ENCODE data around the gene PNPLA7. TPM values are rescaled to one million over a fixed set of nuclear protein-coding genes. Genes with fewer than 3 reads are reported as not detected.

The PNPLA7 gene
- total and polyA plus RNA-seq, 3 experiments from 2014 or later: 0.79 to 2.4 (median 2.0) TPM

- H3K9me3 ChIP-seq (ENCODE audit: low read length): no peaks in the 10 kb centered on the region
- Mint-ChIP-seq H3K27ac (no peak overlapping the region), H3K4me1 (peaks cover 8 to 16% (median 15%) of the 10 kb centered on the region in 3 donors), H3K27me3 (no peaks in the 10 kb centered on the region), H3K36me3 (peaks cover 0 to 6% (median 6%) of the 10 kb centered on the region in 3 donors), H3K9me3 (no peaks in the 10 kb centered on the region), H3K4me3 (peak overlapping the region in 5 of 7 donors; percentile 8 to 72 (median 59))
- CTCF ChIA-PET: interaction anchor here (1.1 kb wide), 1 partner anchor 8 kb away, joined by 3 read pairs; no protein-coding TSS in a partner anchor
- no peaks in the 10 kb centered on the region for H3K36me3 ChIP-seq (ENCODE audit: insufficient read depth, low read length)
- DNase-seq: no peak
- H3K27ac ChIP-seq (ENCODE audit: low read depth, low read length): no peak overlapping the region
- H3K4me3 ChIP-seq (ENCODE audit: low read length): no peak overlapping the region
- no peaks in the 10 kb centered on the region for H3K27me3 ChIP-seq (ENCODE audit: insufficient read depth, low read length, poor library complexity, severe bottlenecking)
- peaks cover 9% of the 10 kb centered on the region for H3K4me1 ChIP-seq (ENCODE audit: insufficient read depth, low read length)
- POLR2A ChIA-PET: no interaction called here
Observed at GRCh38 chr9:137417161-137418021, 132.8 kb downstream of the PNPLA7 start.

DNA sequence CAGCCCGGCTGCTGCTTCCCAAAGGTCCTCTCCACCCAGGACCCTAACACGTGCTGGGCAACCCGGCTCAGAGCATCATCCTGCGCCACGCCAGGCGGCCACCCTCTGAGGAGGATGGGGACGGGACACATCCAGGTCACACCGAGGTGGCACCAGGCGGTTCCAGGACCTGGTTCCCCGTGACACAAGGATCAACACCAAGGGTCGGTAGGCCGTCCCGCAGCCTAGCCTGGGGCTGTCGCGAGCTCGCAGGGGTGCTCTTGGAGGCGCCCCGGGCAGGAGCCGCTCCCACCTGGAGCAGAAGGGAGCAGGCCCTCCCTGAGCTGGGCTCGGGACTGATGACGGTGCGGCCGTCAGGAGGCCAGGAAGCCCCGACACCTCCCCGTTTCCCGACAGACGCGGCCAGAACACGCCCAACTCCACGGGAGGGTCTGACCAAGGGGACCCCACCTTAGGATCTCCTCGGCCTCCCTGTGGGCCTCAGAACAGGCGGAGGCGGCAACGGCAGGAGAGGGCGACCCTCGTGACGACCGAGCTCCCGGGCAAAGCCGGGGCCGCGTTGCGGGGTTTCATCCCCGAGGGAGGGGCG lies 133.5 kb downstream of the PNPLA7 start:
- no peak overlapping the region for H3K4me3 Mint-ChIP-seq
- ChIA-PET CTCF (no interaction called here), POLR2A (no interaction called here)
- peaks cover 0 to 6% (median 4%) of the 10 kb centered on the region in 3 donors for H3K36me3 Mint-ChIP-seq
- Histone ChIP-seq H3K27me3 (ENCODE audit: insufficient read depth, low read length, poor library complexity, severe bottlenecking) (no peaks in the 10 kb centered on the region), H3K36me3 (ENCODE audit: insufficient read depth, low read length) (no peaks in the 10 kb centered on the region), H3K4me1 (ENCODE audit: insufficient read depth, low read length) (peaks cover 2% of the 10 kb centered on the region), H3K4me3 (ENCODE audit: low read length) (no peak overlapping the region), H3K9me3 (ENCODE audit: low read length) (no peaks in the 10 kb centered on the region), H3K27ac (ENCODE audit: low read depth, low read length) (no peak overlapping the region)
- H3K27ac Mint-ChIP-seq: no peak overlapping the region
- DNase-seq: no peak
- H3K9me3 Mint-ChIP-seq: no peaks in the 10 kb centered on the region
- H3K27me3 Mint-ChIP-seq: no peaks in the 10 kb centered on the region
- peaks cover 1 to 15% (median 9%) of the 10 kb centered on the region in 3 donors for H3K4me1 Mint-ChIP-seq

DNA sequence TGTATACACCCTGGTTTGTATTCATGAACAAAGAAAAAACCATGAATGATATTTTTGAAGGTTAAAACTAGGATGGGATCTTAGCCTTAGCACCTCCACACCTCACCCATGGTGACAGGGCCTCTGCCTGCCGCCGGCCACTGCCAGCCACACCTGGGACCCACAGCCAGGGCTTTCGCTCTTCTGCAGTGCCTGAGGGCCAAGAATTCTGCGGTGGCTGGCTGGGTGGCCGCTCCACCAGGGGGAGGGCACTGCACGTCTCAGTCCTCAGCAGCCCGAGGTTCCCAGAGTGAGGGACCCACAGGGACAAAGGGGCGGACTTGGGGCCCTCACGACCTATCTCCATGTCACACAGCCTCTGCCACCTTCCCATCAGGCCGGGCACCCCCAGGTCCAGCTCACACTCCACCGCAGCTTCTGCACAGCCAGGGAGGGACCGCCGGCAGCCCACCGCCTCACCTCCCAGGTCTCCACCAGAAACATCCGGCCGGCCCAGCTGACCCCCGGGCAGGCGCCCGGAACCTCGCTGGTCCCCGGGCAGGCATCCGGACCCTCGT lies 134.1 kb downstream of the PNPLA7 start:
- no peaks in the 10 kb centered on the region for H3K36me3 ChIP-seq (ENCODE audit: insufficient read depth, low read length)
- H3K27ac ChIP-seq (ENCODE audit: low read depth, low read length): no peak overlapping the region
- Mint-ChIP-seq H3K27me3 (no peaks in the 10 kb centered on the region), H3K27ac (no peak overlapping the region), H3K4me1 (peaks cover 0 to 13% (median 6%) of the 10 kb centered on the region in 3 donors), H3K4me3 (peak overlapping the region in 3 of 7 donors; percentile 25 to 34 (median 28)), H3K36me3 (peaks cover 0 to 6% (median 4%) of the 10 kb centered on the region in 3 donors), H3K9me3 (no peaks in the 10 kb centered on the region)
- POLR2A ChIA-PET: no interaction called here
- no peak overlapping the region for H3K4me3 ChIP-seq (ENCODE audit: low read length)
- CTCF ChIA-PET: no interaction called here
- H3K9me3 ChIP-seq (ENCODE audit: low read length): no peaks in the 10 kb centered on the region
- H3K27me3 ChIP-seq (ENCODE audit: insufficient read depth, low read length, poor library complexity, severe bottlenecking): no peaks in the 10 kb centered on the region
- peaks cover 3% of the 10 kb centered on the region for H3K4me1 ChIP-seq (ENCODE audit: insufficient read depth, low read length)
- no peak for DNase-seq

DNA sequence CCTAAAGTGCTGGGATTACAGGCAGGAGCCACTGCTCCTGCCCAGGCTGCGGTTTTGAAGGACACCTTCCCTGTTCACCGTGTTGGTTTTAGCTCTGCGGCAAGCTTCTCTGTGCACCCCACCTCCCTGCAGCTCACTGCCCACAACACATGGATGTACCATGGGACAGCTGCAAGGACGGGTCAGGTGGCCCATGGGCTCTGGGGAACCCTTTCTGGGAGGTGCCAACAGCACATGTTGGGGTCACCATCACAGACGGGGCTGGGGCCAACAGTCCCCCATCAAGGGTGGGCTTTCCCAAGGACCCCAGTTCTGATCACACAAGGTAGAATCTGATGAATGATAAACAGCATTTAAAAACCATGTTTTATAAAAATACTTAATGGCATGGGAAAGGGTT lies 134.8 kb downstream of the PNPLA7 start:
- peak overlapping the region in 1 of 7 donors; percentile 34 for H3K4me3 Mint-ChIP-seq
- no peak overlapping the region for H3K27ac Mint-ChIP-seq
- no peak for DNase-seq
- Histone ChIP-seq H3K27ac (ENCODE audit: low read depth, low read length) (no peak overlapping the region), H3K9me3 (ENCODE audit: low read length) (no peaks in the 10 kb centered on the region), H3K4me1 (ENCODE audit: insufficient read depth, low read length) (peaks cover 9% of the 10 kb centered on the region), H3K36me3 (ENCODE audit: insufficient read depth, low read length) (no peaks in the 10 kb centered on the region), H3K4me3 (ENCODE audit: low read length) (no peak overlapping the region), H3K27me3 (ENCODE audit: insufficient read depth, low read length, poor library complexity, severe bottlenecking) (no peaks in the 10 kb centered on the region)
- H3K36me3 Mint-ChIP-seq: peaks cover 0 to 6% (median 4%) of the 10 kb centered on the region in 3 donors
- POLR2A ChIA-PET: interaction anchor here (0.7 kb wide), 1 partner anchor 137 kb away, joined by 3 read pairs; no protein-coding TSS in a partner anchor
- H3K4me1 Mint-ChIP-seq: peaks cover 2 to 14% (median 5%) of the 10 kb centered on the region in 3 donors
- H3K9me3 Mint-ChIP-seq: no peaks in the 10 kb centered on the region
- CTCF ChIA-PET: no interaction called here
- no peaks in the 10 kb centered on the region for H3K27me3 Mint-ChIP-seq

DNA sequence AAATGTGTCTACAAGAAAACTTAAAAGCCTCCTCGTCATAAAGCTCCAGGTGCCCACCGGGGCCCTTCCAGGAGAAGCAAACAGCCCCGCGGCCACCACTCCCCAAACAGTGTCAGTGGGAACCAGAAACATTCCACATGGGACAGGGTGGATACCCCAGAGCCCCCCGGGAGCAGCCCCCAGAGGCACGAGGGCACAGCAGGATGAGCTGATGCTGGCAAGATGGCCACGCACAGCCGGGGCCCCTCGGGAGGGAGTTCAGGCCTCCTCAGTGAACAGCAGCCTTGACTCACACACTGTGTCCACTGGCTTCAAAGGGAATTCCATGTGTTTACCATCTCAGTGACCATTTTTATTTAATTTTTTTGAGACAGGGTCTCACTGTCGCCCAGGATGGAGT lies 137.8 kb downstream of the PNPLA7 start:
- ChIA-PET CTCF (no interaction called here), POLR2A (interaction anchor here (0.7 kb wide), 1 partner anchor 172 kb away, joined by 3 read pairs; the partner anchor contains the start of gene TUBB4B)
- H3K27me3 ChIP-seq (ENCODE audit: insufficient read depth, low read length, poor library complexity, severe bottlenecking): no peaks in the 10 kb centered on the region
- no peak for DNase-seq
- peak overlapping the region; percentile 20 for H3K27ac ChIP-seq (ENCODE audit: low read depth, low read length)
- no peaks in the 10 kb centered on the region for H3K27me3 Mint-ChIP-seq
- H3K36me3 Mint-ChIP-seq: peaks cover 0 to 6% (median 2%) of the 10 kb centered on the region in 3 donors
- peaks cover 9% of the 10 kb centered on the region for H3K4me1 ChIP-seq (ENCODE audit: insufficient read depth, low read length)
- H3K4me3 Mint-ChIP-seq: peak overlapping the region in 1 of 7 donors; percentile 75
- H3K4me1 Mint-ChIP-seq: peaks cover 4 to 16% (median 6%) of the 10 kb centered on the region in 3 donors
- no peak overlapping the region for H3K4me3 ChIP-seq (ENCODE audit: low read length)
- H3K27ac Mint-ChIP-seq: no peak overlapping the region
- no peaks in the 10 kb centered on the region for H3K9me3 ChIP-seq (ENCODE audit: low read length)
- H3K36me3 ChIP-seq (ENCODE audit: insufficient read depth, low read length): no peaks in the 10 kb centered on the region
- H3K9me3 Mint-ChIP-seq: no peaks in the 10 kb centered on the region

DNA sequence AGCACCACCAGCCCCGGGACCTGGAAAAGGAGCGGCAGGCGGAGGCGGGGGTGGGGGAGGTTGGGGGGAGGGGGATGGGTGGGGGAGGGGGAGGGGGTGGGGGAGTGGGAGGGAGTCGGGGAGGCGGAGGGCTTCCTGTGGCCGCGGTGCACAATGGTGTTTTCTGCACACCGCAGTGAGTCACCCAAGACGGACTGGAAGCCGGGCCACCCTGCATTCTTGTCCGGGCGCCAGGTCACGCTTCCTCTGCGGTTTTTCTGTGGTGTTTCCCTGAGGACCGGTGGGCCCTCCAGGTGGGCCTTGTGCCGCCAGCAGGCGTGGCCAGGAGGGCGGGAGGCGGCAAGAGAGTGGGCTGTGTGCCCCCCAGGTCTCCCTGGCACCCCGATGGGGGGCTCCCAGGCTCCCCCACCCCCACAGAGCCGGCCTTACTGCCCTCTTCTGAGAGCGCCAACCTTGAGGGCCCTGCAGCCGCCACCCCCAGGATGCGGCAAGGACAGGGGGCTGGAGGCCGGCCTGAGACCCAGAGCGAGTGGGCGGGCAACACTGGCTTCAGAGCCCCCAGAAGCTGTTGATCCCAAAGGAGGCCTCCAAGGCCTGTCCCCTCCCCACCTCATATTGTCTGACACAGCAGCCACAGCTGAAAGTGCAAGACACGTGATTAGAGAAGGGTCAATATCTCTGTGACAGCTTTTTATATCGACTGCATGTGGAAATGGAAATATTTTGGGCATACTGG lies 138.4 kb downstream of the PNPLA7 start:
- Histone ChIP-seq H3K4me3 (ENCODE audit: low read length) (no peak overlapping the region), H3K27me3 (ENCODE audit: insufficient read depth, low read length, poor library complexity, severe bottlenecking) (no peaks in the 10 kb centered on the region), H3K27ac (ENCODE audit: low read depth, low read length) (no peak overlapping the region), H3K36me3 (ENCODE audit: insufficient read depth, low read length) (no peaks in the 10 kb centered on the region), H3K9me3 (ENCODE audit: low read length) (no peaks in the 10 kb centered on the region), H3K4me1 (ENCODE audit: insufficient read depth, low read length) (peaks cover 14% of the 10 kb centered on the region)
- no peak for DNase-seq
- H3K36me3 Mint-ChIP-seq: peaks cover 0 to 6% (median 2%) of the 10 kb centered on the region in 3 donors
- ChIA-PET POLR2A (interaction anchor here (0.7 kb wide), 1 partner anchor 171 kb away, joined by 3 read pairs; the partner anchor contains the start of gene TUBB4B), CTCF (no interaction called here)
- no peak overlapping the region for H3K27ac Mint-ChIP-seq
- no peaks in the 10 kb centered on the region for H3K9me3 Mint-ChIP-seq
- peaks cover 4 to 16% (median 6%) of the 10 kb centered on the region in 3 donors for H3K4me1 Mint-ChIP-seq
- H3K27me3 Mint-ChIP-seq: no peaks in the 10 kb centered on the region
- H3K4me3 Mint-ChIP-seq: no peak overlapping the region

DNA sequence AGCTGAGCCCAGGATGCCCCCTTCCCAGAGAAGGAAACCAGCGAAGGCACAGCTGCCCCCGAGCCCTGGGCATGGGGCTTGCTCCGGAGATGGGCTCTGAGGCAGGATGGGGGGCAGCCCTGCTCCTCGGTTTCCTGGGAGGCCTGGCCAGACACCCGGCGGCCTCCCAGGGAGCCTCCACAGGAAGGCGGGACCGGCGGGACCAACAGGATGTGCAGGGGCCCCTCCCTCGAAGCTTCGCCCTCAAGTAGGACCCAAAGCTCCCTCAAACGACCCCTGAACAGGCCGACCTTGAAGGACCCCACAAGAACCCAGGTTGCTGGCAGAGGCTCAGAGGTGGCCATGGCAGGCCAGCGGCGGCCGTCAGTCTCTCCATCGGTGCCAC lies 138.9 kb downstream of the PNPLA7 start:
- peaks cover 4 to 19% (median 6%) of the 10 kb centered on the region in 3 donors for H3K4me1 Mint-ChIP-seq
- Histone ChIP-seq H3K4me3 (ENCODE audit: low read length) (no peak overlapping the region), H3K27ac (ENCODE audit: low read depth, low read length) (no peak overlapping the region), H3K27me3 (ENCODE audit: insufficient read depth, low read length, poor library complexity, severe bottlenecking) (no peaks in the 10 kb centered on the region), H3K9me3 (ENCODE audit: low read length) (no peaks in the 10 kb centered on the region), H3K4me1 (ENCODE audit: insufficient read depth, low read length) (peaks cover 15% of the 10 kb centered on the region), H3K36me3 (ENCODE audit: insufficient read depth, low read length) (no peaks in the 10 kb centered on the region)
- H3K27me3 Mint-ChIP-seq: no peaks in the 10 kb centered on the region
- peaks cover 0 to 6% (median 2%) of the 10 kb centered on the region in 3 donors for H3K36me3 Mint-ChIP-seq
- H3K4me3 Mint-ChIP-seq: no peak overlapping the region
- DNase-seq: no peak
- H3K9me3 Mint-ChIP-seq: no peaks in the 10 kb centered on the region
- H3K27ac Mint-ChIP-seq: no peak overlapping the region
- CTCF ChIA-PET: no interaction called here
- POLR2A ChIA-PET: no interaction called here
